ENCODE data around the gene RUNX1.

- TF ChIP-seq EZH2 (IDR thresholded peaks at IDR 0.05; ENCODE audit: borderline replicate concordance, low read depth, low read length, severe bottlenecking) (no peak), CTCF (IDR thresholded peaks at IDR 0.05; ENCODE audit: extremely low read depth in 1 of 2, insufficient read depth in 1 of 2, low read depth in 1 of 2, low read length in 2 of 2) (no peak), JUN (IDR thresholded peaks at IDR 0.05; ENCODE audit: borderline replicate concordance, insufficient read depth, insufficient read length, low read depth) (no peak), POLR2A (IDR thresholded peaks at IDR 0.05; ENCODE audit: low read depth, low read length) (no peak), GATA2 (IDR thresholded peaks at IDR 0.05; ENCODE audit: insufficient read depth, insufficient read length, low read depth, low read length) (no peak)
These were observed 112.1 kb downstream of the RUNX1 start for GRCh38 chr21:34936883-34937563.

All from endothelial cell of umbilical vein (primary cell).